Endothelial cell of umbilical vein (primary cell): Measurements from ENCODE around the gene PYGB. TPM values are rescaled to one million over a fixed set of nuclear protein-coding genes. Genes with fewer than 3 reads are reported as not detected.

ENCODE experiments used
- BruUV-seq: library from RNA; stranded (reverse); fragments of 400-500 nt; replicated peaks from 2 replicates; lab custom pipeline; 2021; lab: Mats Ljungman, UMichigan
- CTCF ChIA-PET: fragments of 300-600, 350-600 bp; sonication (Branson Sonifier 250); formaldehyde crosslinking; loops from one replicate; lab custom pipeline; 2021; ENCODE audit warnings: antibody characterized with exemption, inconsistent platforms; lab: Charles Lee
- POLR2A ChIA-PET: fragments of 300-600, 350-600 bp; sonication (Branson Sonifier 250); formaldehyde crosslinking; loops from one replicate; lab custom pipeline; 2021; ENCODE audit warnings: antibody characterized with exemption, inconsistent platforms; lab: Charles Lee
- DNase-seq: peaks from one replicate; pipeline ENCODE4 v3.0.0-alpha.2; 2011; ENCODE audit warnings: low read depth, low spot score
- FAIRE-seq: peaks from 2 replicates; lab custom pipeline; 2011; peaks lifted over from hg19 to GRCh38; lab: Jason Lieb, UNC
- H2AFZ ChIP-seq: 2 replicates; pipeline ENCODE4 v1.6.0; 2012; ENCODE audit warnings: low read depth, low read length, control low read depth, inconsistent platforms
- H3K27ac ChIP-seq: 2 replicates; pipeline ENCODE4 v1.5.1; 2011; ENCODE audit warnings: low read depth, mild to moderate bottlenecking, control low read depth, low read length, moderate library complexity; ENCODE audit not compliant: insufficient read depth
- H3K27me3 ChIP-seq, 2 experiments: 2 replicates each; pipeline versions ENCODE4 v1.6.0 to v1.6.1; 2011; ENCODE audit warnings: low read length in 2 of 2, mixed read lengths in 1 of 2; ENCODE audit not compliant: control insufficient read depth in 2 of 2, insufficient read depth in 2 of 2
- H3K36me3 ChIP-seq, 2 experiments: 2 replicates in 1 of 2; 3 replicates in 1 of 2; pipeline ENCODE4 v1.5.1; 2011; ENCODE audit warnings: low read length in 2 of 2, mild to moderate bottlenecking in 1 of 2, moderate library complexity in 1 of 2; ENCODE audit not compliant: control insufficient read depth in 2 of 2, insufficient read depth in 2 of 2; ENCODE audit errors: extremely low read depth in 1 of 2
- H3K4me1 ChIP-seq: 3 replicates; pipeline ENCODE4 v1.5.1; 2011; ENCODE audit warnings: mild to moderate bottlenecking, low read length; ENCODE audit not compliant: control insufficient read depth, insufficient read depth; ENCODE audit errors: extremely low read depth
- H3K4me2 ChIP-seq: 2 replicates; pipeline ENCODE4 v1.6.1; 2011; ENCODE audit warnings: low read length, control low read depth, mixed read lengths; ENCODE audit not compliant: insufficient read depth
- H3K4me3 ChIP-seq, 3 experiments: fragments of 200-600 bp in 1 of 3; sonication (generic), shearing (Covaris generic) in 1 of 3; replicated peaks in 1 of 3; 2 replicates each; pipeline ENCODE4 v1.5.1; 2011 to 2016; ENCODE audit warnings: control low read depth in 3 of 3, low read length in 3 of 3, mild to moderate bottlenecking in 2 of 3, inconsistent platforms in 1 of 3, low read depth in 1 of 3, moderate library complexity in 1 of 3; ENCODE audit not compliant: insufficient read depth in 1 of 3
- H3K79me2 ChIP-seq: 2 replicates; pipeline ENCODE4 v1.6.0; 2012; ENCODE audit warnings: low read length, inconsistent platforms; ENCODE audit not compliant: control insufficient read depth, insufficient read depth
- H3K9ac ChIP-seq: replicated peaks from 2 replicates; pipeline ENCODE3; 2011; ENCODE audit warnings: low read length, control low read depth; ENCODE audit not compliant: insufficient read depth; ENCODE audit errors: extremely low read depth
- H3K9me1 ChIP-seq: replicated peaks from 3 replicates; pipeline ENCODE4 v1.6.0; 2011; ENCODE audit warnings: mild to moderate bottlenecking, low read length; ENCODE audit not compliant: control insufficient read depth, insufficient read depth; ENCODE audit errors: extremely low read depth
- H3K9me3 ChIP-seq: replicated peaks from 2 replicates; pipeline ENCODE4 v1.5.1; 2012; ENCODE audit warnings: low read length, inconsistent platforms; ENCODE audit not compliant: control insufficient read depth, insufficient read depth
- H4K20me1 ChIP-seq: replicated peaks from 2 replicates; pipeline ENCODE3; 2011; ENCODE audit warnings: mild to moderate bottlenecking, low read length; ENCODE audit not compliant: control insufficient read depth, insufficient read depth; ENCODE audit errors: extremely low read depth
- EZH2 ChIP-seq: IDR thresholded peaks from 2 replicates; pipeline ENCODE4 v1.6.1; 2012; ENCODE audit warnings: borderline replicate concordance, low read depth, mild to moderate bottlenecking, moderate library complexity, low read length, inconsistent platforms; ENCODE audit not compliant: severe bottlenecking
- FOS ChIP-seq: IDR thresholded peaks from 2 replicates; pipeline ENCODE4 v1.6.1; 2011; ENCODE audit warnings: mild to moderate bottlenecking, low read length, moderate library complexity, borderline replicate concordance; ENCODE audit not compliant: insufficient read depth
- GATA2 ChIP-seq: IDR thresholded peaks from 2 replicates; pipeline ENCODE4 v1.7.0; 2011; ENCODE audit warnings: low read depth, mild to moderate bottlenecking, moderate library complexity, mixed read lengths, low read length; ENCODE audit not compliant: insufficient read length, insufficient read depth
- JUN ChIP-seq: IDR thresholded peaks from 2 replicates; pipeline ENCODE4 v1.6.1; 2011; ENCODE audit warnings: borderline replicate concordance, low read depth; ENCODE audit not compliant: insufficient read length, insufficient read depth
- MYC ChIP-seq: IDR thresholded peaks from one replicate; pipeline ENCODE4 v1.6.1; 2011; ENCODE audit warnings: mild to moderate bottlenecking, low read depth, low read length
- POLR2A ChIP-seq: IDR thresholded peaks from 2 replicates; pipeline ENCODE4 v1.6.1; 2012; ENCODE audit warnings: low read depth, mild to moderate bottlenecking, control low read depth, low read length
- POLR2AphosphoS5 ChIP-seq: IDR thresholded peaks from 2 replicates; pipeline ENCODE4 v1.6.1; 2012; ENCODE audit warnings: low read depth, mild to moderate bottlenecking, control low read depth, low read length, moderate library complexity; ENCODE audit not compliant: insufficient read depth
- dilution Hi-C: fragments of 300-500 bp; cut with MboI; formaldehyde crosslinking; loops from one replicate; pipeline ENCODE4 v1.15.0; 2019; ENCODE audit warnings: low sequenced_read_pairs; ENCODE audit not compliant: extremely low pct_ligation_motif_present
- intact Hi-C: fragments of 100-400 bp; cut with micrococcal nuclease; formaldehyde crosslinking; loops from one replicate; pipeline ENCODE4 v1.10.0; 2022
- polyA plus RNA-seq, 4 experiments: library from polyadenylated mRNA; depleted of rRNA in 3 of 4; stranded (reverse) in 3 of 4; unstranded in 1 of 4; fragments of >200 nt; gene quantifications; 2 replicates each; pipeline versions ENCODE4 v1.2.1 to v1.2.3, GENCODE V29; 2011 to 2012; ENCODE audit warnings: missing spikeins in 1 of 4
- total RNA-seq: library from RNA; stranded (reverse); gene quantifications from 2 replicates; pipeline ENCODE4 v1.2.3, GENCODE V29; 2021
- TF ChIP-seq, protein P1 (sequence below): IDR thresholded peaks from 2 replicates; pipeline ENCODE4 v1.6.1; 2011; ENCODE audit not compliant: insufficient read depth, insufficient read length
- TF ChIP-seq, protein P2 (sequence below), 2 donors: IDR thresholded peaks; 1 replicate in 1 of 2; 2 replicates in 1 of 2; pipeline ENCODE4 v1.5.1; 2011; ENCODE audit warnings: low read length in 2 of 2, mild to moderate bottlenecking in 2 of 2, moderate library complexity in 2 of 2, control low read depth in 1 of 2, inconsistent platforms in 1 of 2, low read depth in 1 of 2; ENCODE audit not compliant: insufficient read depth in 1 of 2; ENCODE audit errors: extremely low read depth in 1 of 2

Gene PYGB
- total and polyA plus RNA-seq, 2 donors (not counting 3 experiments of a cell fraction or from before 2014, with no cell fraction given) = 36.1 to 60.2 TPM

DNA sequence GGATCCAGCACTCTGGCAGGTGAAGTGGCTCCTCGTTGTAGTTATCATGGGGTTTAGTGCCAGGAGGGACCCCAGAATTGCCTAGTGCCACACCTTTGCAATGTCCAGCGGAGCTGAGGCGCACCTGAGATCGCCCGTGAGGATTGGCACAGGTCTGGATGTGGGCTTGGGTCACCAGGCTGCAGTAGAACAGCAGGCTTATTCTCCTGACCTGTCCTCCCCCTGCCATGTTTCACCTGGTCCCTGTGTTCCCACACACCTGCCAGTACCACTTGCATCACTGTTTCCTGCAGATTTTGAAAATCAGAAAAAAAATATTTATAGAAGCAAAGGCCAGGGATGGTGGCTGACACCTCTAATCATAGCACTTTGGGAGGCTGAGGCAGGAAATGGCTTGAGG, 35.6 kb upstream of the PYGB start:
- dilution Hi-C loops = no loop called here
- Histone ChIP-seq H3K36me3 (peaks cover 0 to 8% of the 10 kb centered on the region in 2 experiments), H2AFZ (no peak overlapping the region), H3K9me3 (no peaks in the 10 kb centered on the region), H3K4me2 (no peak overlapping the region), H3K4me3 (no peak overlapping the region), H3K79me2 (no peaks in the 10 kb centered on the region), H3K9ac (no peak overlapping the region), H4K20me1 (no peaks in the 10 kb centered on the region), H3K27me3 (no peaks in the 10 kb centered on the region), H3K9me1 (no peaks in the 10 kb centered on the region), H3K27ac (no peak overlapping the region), H3K4me1 (no peaks in the 10 kb centered on the region)
- CTCF ChIA-PET = no interaction called here
- TF ChIP-seq JUN = no peak
- no peak for TF ChIP-seq POLR2AphosphoS5
- TF ChIP-seq, protein P1, sequence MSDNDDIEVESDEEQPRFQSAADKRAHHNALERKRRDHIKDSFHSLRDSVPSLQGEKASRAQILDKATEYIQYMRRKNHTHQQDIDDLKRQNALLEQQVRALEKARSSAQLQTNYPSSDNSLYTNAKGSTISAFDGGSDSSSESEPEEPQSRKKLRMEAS = no peak
- no peak for TF ChIP-seq FOS
- TF ChIP-seq GATA2 = no peak
- TF ChIP-seq MYC = no peak
- no peak for TF ChIP-seq POLR2A
- no peak for TF ChIP-seq EZH2
- TF ChIP-seq, protein P2, sequence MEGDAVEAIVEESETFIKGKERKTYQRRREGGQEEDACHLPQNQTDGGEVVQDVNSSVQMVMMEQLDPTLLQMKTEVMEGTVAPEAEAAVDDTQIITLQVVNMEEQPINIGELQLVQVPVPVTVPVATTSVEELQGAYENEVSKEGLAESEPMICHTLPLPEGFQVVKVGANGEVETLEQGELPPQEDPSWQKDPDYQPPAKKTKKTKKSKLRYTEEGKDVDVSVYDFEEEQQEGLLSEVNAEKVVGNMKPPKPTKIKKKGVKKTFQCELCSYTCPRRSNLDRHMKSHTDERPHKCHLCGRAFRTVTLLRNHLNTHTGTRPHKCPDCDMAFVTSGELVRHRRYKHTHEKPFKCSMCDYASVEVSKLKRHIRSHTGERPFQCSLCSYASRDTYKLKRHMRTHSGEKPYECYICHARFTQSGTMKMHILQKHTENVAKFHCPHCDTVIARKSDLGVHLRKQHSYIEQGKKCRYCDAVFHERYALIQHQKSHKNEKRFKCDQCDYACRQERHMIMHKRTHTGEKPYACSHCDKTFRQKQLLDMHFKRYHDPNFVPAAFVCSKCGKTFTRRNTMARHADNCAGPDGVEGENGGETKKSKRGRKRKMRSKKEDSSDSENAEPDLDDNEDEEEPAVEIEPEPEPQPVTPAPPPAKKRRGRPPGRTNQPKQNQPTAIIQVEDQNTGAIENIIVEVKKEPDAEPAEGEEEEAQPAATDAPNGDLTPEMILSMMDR (IDR thresholded peaks at IDR 0.05; ENCODE audit: extremely low read depth in 1 of 2, insufficient read depth in 1 of 2, low read depth in 1 of 2, low read length in 2 of 2) = no peak
- intact Hi-C loops = no loop called here
- DNase-seq (no peak), FAIRE-seq (no peak)
- POLR2A ChIA-PET = no interaction called here
- BruUV-seq = no TSS peak
